ENCODE results near the gene CISTR. TPM values are rescaled to one million over a fixed set of nuclear protein-coding genes. Genes with fewer than 3 reads are reported as not detected.

Gene CISTR
- total RNA-seq, 1 experiment from 2014 or later, result not detected

- no peaks in the 10 kb centered on the region; the same call in 1 of the 2 replicates for H3K27me3 ChIP-seq (ENCODE audit: insufficient read depth, low read length)
- no peak overlapping the region for H4K5ac ChIP-seq (ENCODE audit: insufficient read length, low read depth, low read length)
- H2BK12ac ChIP-seq (ENCODE audit: insufficient read length, low read depth, low read length), result no peak overlapping the region
- H3K27me3 Mint-ChIP-seq (ENCODE audit: low read depth), result peaks cover 74% of the 10 kb centered on the region
- H3K56ac ChIP-seq (ENCODE audit: insufficient read length, low read depth, low read length), result no peak overlapping the region
- no peak overlapping the region for H3K14ac ChIP-seq (ENCODE audit: insufficient read depth, low read length)
- no peak overlapping the region for H3K27ac ChIP-seq (ENCODE audit: insufficient read length, low read depth, low read length)
- H3K9ac ChIP-seq (ENCODE audit: extremely low read depth, insufficient read length, low read length), result no peak overlapping the region
- H3K4me1 ChIP-seq (ENCODE audit: insufficient read depth, low read length), result no peaks in the 10 kb centered on the region
- H2BK120ac ChIP-seq (ENCODE audit: low read depth, low read length, poor library complexity, severe bottlenecking), result no peak overlapping the region
- H4K20me1 ChIP-seq (ENCODE audit: control insufficient read depth, insufficient read depth, insufficient read length), result no peaks in the 10 kb centered on the region
- H3K9me3 Mint-ChIP-seq, result no peaks in the 10 kb centered on the region
- H3K18ac ChIP-seq (ENCODE audit: insufficient read length, low read depth, low read length), result no peak overlapping the region
- no peak overlapping the region for H3K4ac ChIP-seq (ENCODE audit: low read depth, low read length)
- no peaks in the 10 kb centered on the region; the same call in 1 of the 2 replicates for H3K79me2 ChIP-seq (ENCODE audit: insufficient read depth, low read length)
- H2BK5ac ChIP-seq (ENCODE audit: insufficient read length, low read length), result no peak overlapping the region
- no peak overlapping the region for H3K27ac Mint-ChIP-seq
- H3K36me3 Mint-ChIP-seq (ENCODE audit: insufficient read depth in 1 of 3, low read depth in 3 of 3), result no peaks in the 10 kb centered on the region
- no peaks in the 10 kb centered on the region for H3K79me1 ChIP-seq (ENCODE audit: insufficient read depth, low read depth, low read length, poor library complexity, severe bottlenecking)
- no peak overlapping the region for H2AK5ac ChIP-seq (ENCODE audit: insufficient read length, low read length)
- no peaks in the 10 kb centered on the region for H3K4me1 Mint-ChIP-seq
- H4K8ac ChIP-seq (replicated peaks; ENCODE audit: insufficient read length, low read depth, low read length), result no peak overlapping the region
- H4K91ac ChIP-seq (ENCODE audit: insufficient read length, low read depth, low read length), result no peak overlapping the region
- no peak overlapping the region for H2BK20ac ChIP-seq (ENCODE audit: low read depth, low read length, poor library complexity, severe bottlenecking)
- no peak overlapping the region for H3K4me2 ChIP-seq (ENCODE audit: insufficient read depth, insufficient read length, low read length)
- no peaks in the 10 kb centered on the region for H3K9me3 ChIP-seq (ENCODE audit: control insufficient read depth, low read depth, low read length)
- H3K23ac ChIP-seq (ENCODE audit: insufficient read length, low read depth, low read length), result no peak overlapping the region
- DNase-seq, result no peak
- H3K4me3 Mint-ChIP-seq, result no peak overlapping the region
- no peak overlapping the region for H2AFZ ChIP-seq (ENCODE audit: low read length)
- H3T11ph ChIP-seq (ENCODE audit: low read length), result no peak overlapping the region
- no peaks in the 10 kb centered on the region for H3K23me2 ChIP-seq (ENCODE audit: insufficient read length, low read depth, low read length, poor library complexity, severe bottlenecking)
- TF ChIP-seq, protein P1, sequence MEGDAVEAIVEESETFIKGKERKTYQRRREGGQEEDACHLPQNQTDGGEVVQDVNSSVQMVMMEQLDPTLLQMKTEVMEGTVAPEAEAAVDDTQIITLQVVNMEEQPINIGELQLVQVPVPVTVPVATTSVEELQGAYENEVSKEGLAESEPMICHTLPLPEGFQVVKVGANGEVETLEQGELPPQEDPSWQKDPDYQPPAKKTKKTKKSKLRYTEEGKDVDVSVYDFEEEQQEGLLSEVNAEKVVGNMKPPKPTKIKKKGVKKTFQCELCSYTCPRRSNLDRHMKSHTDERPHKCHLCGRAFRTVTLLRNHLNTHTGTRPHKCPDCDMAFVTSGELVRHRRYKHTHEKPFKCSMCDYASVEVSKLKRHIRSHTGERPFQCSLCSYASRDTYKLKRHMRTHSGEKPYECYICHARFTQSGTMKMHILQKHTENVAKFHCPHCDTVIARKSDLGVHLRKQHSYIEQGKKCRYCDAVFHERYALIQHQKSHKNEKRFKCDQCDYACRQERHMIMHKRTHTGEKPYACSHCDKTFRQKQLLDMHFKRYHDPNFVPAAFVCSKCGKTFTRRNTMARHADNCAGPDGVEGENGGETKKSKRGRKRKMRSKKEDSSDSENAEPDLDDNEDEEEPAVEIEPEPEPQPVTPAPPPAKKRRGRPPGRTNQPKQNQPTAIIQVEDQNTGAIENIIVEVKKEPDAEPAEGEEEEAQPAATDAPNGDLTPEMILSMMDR (conservative IDR thresholded peaks at IDR 0.05), result no peak
- H2BK15ac ChIP-seq (ENCODE audit: low read depth, low read length), result no peak overlapping the region
These were observed 18.5 kb upstream of the CISTR start for GRCh38 chr12:53770281-53770680.
